Measurements from ENCODE around the gene SNCG.
A peak's percentile ranks its signal among the peaks of the same experiment; 100 is the strongest.

SNCG gene

DNA sequence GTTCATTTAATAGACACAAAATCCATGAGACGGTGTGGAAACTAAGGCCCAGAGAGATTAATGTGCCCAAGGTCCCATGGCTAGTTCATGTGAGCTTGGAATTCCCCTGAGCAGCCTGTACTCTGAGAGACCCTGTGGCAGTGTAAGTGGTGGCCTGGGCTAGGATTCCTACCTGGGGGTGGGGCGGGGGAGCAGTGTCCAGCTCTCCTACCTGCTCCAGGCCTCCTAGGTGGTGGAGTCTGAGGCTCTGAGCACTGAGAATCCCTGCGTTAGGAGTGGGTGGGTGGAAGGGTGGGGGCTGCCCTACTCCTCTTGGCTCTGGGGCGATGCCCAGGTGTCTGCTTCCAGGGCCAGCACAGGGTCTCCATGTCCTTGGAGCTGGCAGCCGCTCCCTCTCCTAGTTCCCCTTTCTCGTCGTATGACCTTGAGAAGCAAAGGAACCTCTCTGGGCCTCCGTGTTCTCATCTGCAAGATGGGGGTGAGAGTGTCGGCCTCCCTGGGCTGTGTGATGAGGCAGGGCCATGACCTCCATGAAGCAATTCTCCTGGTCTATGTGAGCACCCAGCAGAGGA lies 2.5 kb downstream of the SNCG start:
- intact Hi-C loops (cut with DNase I; ENCODE audit: low total_unique reads), result loop anchor here (10.0 kb wide), 1 partner anchor 134 kb away; the partner anchor contains the start of genes GLUD1 and SHLD2
- peak overlapping the region; percentile 91 to 94 for H3K27ac ChIP-seq
- no peaks in the 10 kb centered on the region for H3K9me3 ChIP-seq
- no peaks in the 10 kb centered on the region for H3K27me3 ChIP-seq
- peaks cover 5 to 78% (median 72%) of the 10 kb centered on the region in 4 donors for H3K4me1 ChIP-seq
- DNase-seq, result peak; percentile 16 to 61
- peak overlapping the region in 1 of 2 donors; percentile 50 for H3K4me3 ChIP-seq
- TF ChIP-seq, protein P1, sequence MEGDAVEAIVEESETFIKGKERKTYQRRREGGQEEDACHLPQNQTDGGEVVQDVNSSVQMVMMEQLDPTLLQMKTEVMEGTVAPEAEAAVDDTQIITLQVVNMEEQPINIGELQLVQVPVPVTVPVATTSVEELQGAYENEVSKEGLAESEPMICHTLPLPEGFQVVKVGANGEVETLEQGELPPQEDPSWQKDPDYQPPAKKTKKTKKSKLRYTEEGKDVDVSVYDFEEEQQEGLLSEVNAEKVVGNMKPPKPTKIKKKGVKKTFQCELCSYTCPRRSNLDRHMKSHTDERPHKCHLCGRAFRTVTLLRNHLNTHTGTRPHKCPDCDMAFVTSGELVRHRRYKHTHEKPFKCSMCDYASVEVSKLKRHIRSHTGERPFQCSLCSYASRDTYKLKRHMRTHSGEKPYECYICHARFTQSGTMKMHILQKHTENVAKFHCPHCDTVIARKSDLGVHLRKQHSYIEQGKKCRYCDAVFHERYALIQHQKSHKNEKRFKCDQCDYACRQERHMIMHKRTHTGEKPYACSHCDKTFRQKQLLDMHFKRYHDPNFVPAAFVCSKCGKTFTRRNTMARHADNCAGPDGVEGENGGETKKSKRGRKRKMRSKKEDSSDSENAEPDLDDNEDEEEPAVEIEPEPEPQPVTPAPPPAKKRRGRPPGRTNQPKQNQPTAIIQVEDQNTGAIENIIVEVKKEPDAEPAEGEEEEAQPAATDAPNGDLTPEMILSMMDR (IDR thresholded peaks at IDR 0.05), result no peak
- H3K36me3 ChIP-seq, result peaks cover 0 to 6% (median 0%) of the 10 kb centered on the region in 3 donors

DNA sequence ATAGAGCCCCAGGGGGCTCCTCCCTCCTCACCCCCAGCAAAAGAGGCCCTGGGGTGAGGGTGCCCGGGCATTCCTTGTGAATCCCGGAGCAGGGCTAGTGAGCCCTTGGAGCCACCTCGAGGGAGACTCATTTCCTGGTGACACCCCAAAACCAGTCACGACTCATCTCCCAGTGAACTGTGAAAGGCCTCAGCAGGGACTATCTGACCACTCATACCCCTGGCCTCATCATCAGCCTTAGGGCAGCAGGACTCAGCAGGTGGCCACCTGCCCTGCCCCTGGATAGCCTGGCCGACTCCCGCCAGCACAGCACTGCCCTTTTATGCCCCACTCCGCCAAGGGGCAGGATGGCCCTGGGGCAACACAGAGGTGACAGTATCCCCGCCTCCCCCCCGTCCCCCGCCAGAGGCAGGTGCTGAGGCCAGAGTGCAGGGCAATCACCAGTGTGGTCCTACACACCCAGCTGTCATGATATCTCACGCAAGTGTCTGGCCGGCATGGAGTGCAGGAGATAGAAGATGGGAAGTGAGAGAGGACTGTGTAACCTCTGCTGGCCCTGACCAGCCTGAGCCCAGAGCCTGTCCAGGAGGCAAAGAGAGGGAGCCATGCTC lies 3.2 kb downstream of the SNCG start:
- Histone ChIP-seq H3K36me3 (peaks cover 0 to 6% (median 0%) of the 10 kb centered on the region in 3 donors), H3K9me3 (no peaks in the 10 kb centered on the region), H3K27ac (peak overlapping the region in 1 of 2 donors; percentile 100), H3K4me3 (no peak overlapping the region), H3K4me1 (peaks cover 5 to 78% (median 72%) of the 10 kb centered on the region in 4 donors), H3K27me3 (no peaks in the 10 kb centered on the region)
- intact Hi-C loops (cut with DNase I; ENCODE audit: low total_unique reads), result loop anchor here (2.0 to 10.0 kb wide), 2 partner anchors 19 to 133 kb away; partner anchors contain the start of genes GLUD1 and SHLD2
- peak; percentile 20 to 61 for DNase-seq
- TF ChIP-seq, protein P1 (IDR thresholded peaks at IDR 0.05), result no peak

DNA sequence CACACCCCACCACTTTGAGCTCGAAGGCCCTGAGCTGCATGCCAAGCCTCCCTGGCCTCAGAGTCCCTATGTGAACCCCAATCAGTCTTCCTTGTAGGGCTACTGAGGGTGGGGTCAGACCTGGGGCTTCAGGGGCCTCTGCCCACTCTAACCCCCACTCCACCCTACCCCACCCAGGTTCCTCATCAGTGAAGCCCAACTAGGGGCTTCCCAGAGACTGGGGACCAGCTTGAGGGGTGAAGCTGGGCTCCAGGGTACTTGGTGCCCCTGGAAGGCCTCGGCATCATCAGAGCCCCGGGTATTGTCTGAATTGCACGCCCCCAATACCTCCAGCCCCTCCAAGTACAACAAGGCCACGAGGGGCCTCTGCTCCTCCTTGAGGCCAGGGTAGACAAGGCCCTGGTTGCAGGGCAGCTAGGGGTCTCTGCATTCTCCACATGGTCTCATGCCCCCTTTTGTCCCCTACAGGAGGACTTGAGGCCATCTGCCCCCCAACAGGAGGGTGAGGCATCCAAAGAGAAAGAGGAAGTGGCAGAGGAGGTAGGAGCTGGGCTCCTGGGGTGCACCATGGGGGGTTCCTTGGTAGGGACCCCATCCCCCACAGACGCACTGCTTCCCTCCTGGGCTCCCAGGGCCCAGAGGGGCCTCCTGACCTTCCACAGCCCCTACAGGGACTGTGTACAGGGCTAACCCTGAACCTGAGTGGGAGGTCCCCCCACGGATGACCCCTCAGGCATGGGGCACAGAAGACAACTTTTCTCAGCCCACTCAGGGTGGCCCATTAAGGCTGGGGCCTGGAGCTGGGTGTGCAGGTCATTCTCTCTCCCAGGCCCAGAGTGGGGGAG lies 4.0 kb downstream of the SNCG start:
- Histone ChIP-seq H3K4me3 (no peak overlapping the region), H3K4me1 (peaks cover 5 to 78% (median 72%) of the 10 kb centered on the region in 4 donors), H3K27ac (peak overlapping the region; percentile 70 to 100), H3K27me3 (no peaks in the 10 kb centered on the region), H3K9me3 (no peaks in the 10 kb centered on the region), H3K36me3 (peaks cover 0 to 6% (median 0%) of the 10 kb centered on the region in 3 donors)
- peak in 1 of 2 donors; percentile 63 for DNase-seq
- intact Hi-C loops (cut with DNase I; ENCODE audit: low total_unique reads), result loop anchor here (2.0 to 10.0 kb wide), 2 partner anchors 20 to 132 kb away; partner anchors contain the start of genes GLUD1 and SHLD2
- TF ChIP-seq, protein P1 (IDR thresholded peaks at IDR 0.05), result no peak

DNA sequence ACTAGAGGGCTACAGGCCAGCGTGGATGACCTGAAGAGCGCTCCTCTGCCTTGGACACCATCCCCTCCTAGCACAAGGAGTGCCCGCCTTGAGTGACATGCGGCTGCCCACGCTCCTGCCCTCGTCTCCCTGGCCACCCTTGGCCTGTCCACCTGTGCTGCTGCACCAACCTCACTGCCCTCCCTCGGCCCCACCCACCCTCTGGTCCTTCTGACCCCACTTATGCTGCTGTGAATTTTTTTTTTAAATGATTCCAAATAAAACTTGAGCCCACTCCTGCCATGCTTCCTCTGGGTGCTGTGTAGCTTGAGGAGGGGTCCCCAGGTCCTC lies 4.5 kb downstream of the SNCG start:
- Histone ChIP-seq H3K4me1 (peaks cover 5 to 78% (median 72%) of the 10 kb centered on the region in 4 donors), H3K9me3 (no peaks in the 10 kb centered on the region), H3K36me3 (peaks cover 0 to 6% (median 0%) of the 10 kb centered on the region in 3 donors), H3K27me3 (no peaks in the 10 kb centered on the region), H3K4me3 (no peak overlapping the region), H3K27ac (peak overlapping the region; percentile 70 to 100)
- intact Hi-C loops (cut with DNase I; ENCODE audit: low total_unique reads), result loop anchor here (2.0 to 10.0 kb wide), 2 partner anchors 20 to 132 kb away; partner anchors contain the start of genes GLUD1 and SHLD2
- no peak for DNase-seq
- TF ChIP-seq, protein P1 (IDR thresholded peaks at IDR 0.05), result no peak

DNA sequence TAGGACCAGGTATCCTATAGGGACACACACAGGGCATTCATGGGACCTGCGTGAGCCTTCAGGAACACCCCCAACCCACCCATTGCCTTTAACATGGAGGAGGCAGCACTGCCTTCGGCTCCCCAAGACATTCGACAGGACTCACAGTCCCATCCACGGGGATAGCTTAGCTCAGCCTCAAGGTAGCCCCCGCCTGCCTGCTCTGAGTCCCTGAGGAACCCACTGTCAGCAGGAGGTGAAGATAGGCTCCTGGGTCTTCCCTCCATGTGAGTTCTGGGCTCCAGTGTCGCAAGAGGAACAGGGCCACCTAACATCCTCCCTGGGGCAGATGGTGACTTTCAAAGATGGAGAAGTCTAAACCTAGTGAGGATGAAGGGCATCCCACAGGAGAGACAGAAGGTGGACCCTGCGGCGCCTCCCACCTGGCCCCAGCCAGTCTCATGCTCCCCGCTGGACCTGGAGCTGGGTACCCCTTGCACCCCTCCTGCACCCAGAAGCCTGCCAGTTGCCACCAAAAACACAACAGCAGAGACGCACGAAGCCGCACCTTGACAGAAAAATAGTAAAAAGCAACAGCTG lies 5.0 kb downstream of the SNCG start:
- TF ChIP-seq, protein P1 (IDR thresholded peaks at IDR 0.05), result no peak
- Histone ChIP-seq H3K27me3 (no peaks in the 10 kb centered on the region), H3K4me3 (no peak overlapping the region), H3K9me3 (no peaks in the 10 kb centered on the region), H3K36me3 (peaks cover 0 to 6% (median 0%) of the 10 kb centered on the region in 3 donors), H3K27ac (peak overlapping the region; percentile 70 to 100), H3K4me1 (peaks cover 5 to 75% (median 71%) of the 10 kb centered on the region in 4 donors)
- intact Hi-C loops (cut with DNase I; ENCODE audit: low total_unique reads), result loop anchor here (2.0 to 10.0 kb wide), 2 partner anchors 21 to 131 kb away; partner anchors contain the start of genes GLUD1 and SHLD2
- peak in 1 of 2 donors; percentile 59 for DNase-seq
